Loucy (cell line): ENCODE results near the gene SERPINB12.

Experiments used
- H2AFZ ChIP-seq: fragments of 200-600 bp; sonication (generic); 2 replicates; pipeline ENCODE4 v1.6.0; 2016; ENCODE audit warnings: antibody characterized with exemption, mild to moderate bottlenecking, low read length, moderate library complexity
- H3F3A ChIP-seq: fragments of 200-600 bp; 2 replicates; pipeline ENCODE4 v1.6.0; 2016; ENCODE audit warnings: antibody characterized with exemption, low read depth, mild to moderate bottlenecking
- H3K27me3 ChIP-seq: fragments of 200-600 bp; sonication (generic); 2 replicates; pipeline ENCODE4 v1.6.1; 2014; ENCODE audit warnings: low read length, mild to moderate bottlenecking; ENCODE audit not compliant: insufficient read depth, poor library complexity, severe bottlenecking
- H3K36me3 ChIP-seq: fragments of 200-600 bp; sonication (generic); 2 replicates; pipeline ENCODE4 v1.6.1; 2016; ENCODE audit warnings: low read length; ENCODE audit not compliant: insufficient read depth
- H3K4me1 ChIP-seq: fragments of 200-600 bp; sonication (generic); 2 replicates; pipeline ENCODE4 v1.5.1; 2014; ENCODE audit warnings: low read length, mild to moderate bottlenecking; ENCODE audit not compliant: insufficient read depth, poor library complexity, severe bottlenecking
- H3K4me2 ChIP-seq: fragments of 200-600 bp; sonication (generic); 2 replicates; pipeline ENCODE4 v1.6.0; 2014; ENCODE audit warnings: antibody characterized with exemption, low read length, low read depth, mild to moderate bottlenecking; ENCODE audit not compliant: poor library complexity, severe bottlenecking
- H3K4me3 ChIP-seq: fragments of 200-600 bp; sonication (generic); 2 replicates; pipeline ENCODE4 v1.5.1; 2014; ENCODE audit warnings: low read length, mild to moderate bottlenecking, mixed read lengths; ENCODE audit not compliant: poor library complexity, severe bottlenecking
- H3K79me2 ChIP-seq: fragments of 200-600 bp; sonication (generic); 2 replicates; pipeline ENCODE4 v1.6.1; 2014; ENCODE audit warnings: low read length; ENCODE audit not compliant: insufficient read depth
- H3K9ac ChIP-seq: fragments of 200-600 bp; sonication (generic); 2 replicates; pipeline ENCODE4 v1.6.0; 2014; ENCODE audit warnings: mild to moderate bottlenecking, low read depth, low read length, moderate library complexity; ENCODE audit not compliant: poor library complexity, severe bottlenecking
- H3K9me2 ChIP-seq: fragments of 200-600 bp; sonication (generic); replicated peaks from 2 replicates; pipeline ENCODE4 v1.6.1; 2016; ENCODE audit warnings: low read depth, low read length, mixed read lengths
- H3K9me3 ChIP-seq: fragments of 200-600 bp; sonication (generic); 2 replicates; pipeline ENCODE4 v1.6.1; 2014; ENCODE audit warnings: mild to moderate bottlenecking, antibody characterized with exemption, low read length, low read depth; ENCODE audit not compliant: insufficient read depth
- H4K20me1 ChIP-seq: fragments of 200-600 bp; sonication (generic); 2 replicates; pipeline ENCODE4 v1.6.0; 2014; ENCODE audit warnings: antibody characterized with exemption, low read length, mild to moderate bottlenecking; ENCODE audit not compliant: insufficient read depth, poor library complexity, severe bottlenecking
- CTCF ChIP-seq: fragments of 200-600 bp; sonication (generic); conservative IDR thresholded peaks from 2 replicates; pipeline ENCODE4 v1.5.1; 2014; ENCODE audit warnings: mild to moderate bottlenecking, antibody characterized with exemption, low read length
- EZH2phosphoT487 ChIP-seq: fragments of 200-600 bp; IDR thresholded peaks from 2 replicates; pipeline ENCODE4 v1.6.1; 2018; ENCODE audit warnings: antibody characterized with exemption, mild to moderate bottlenecking, moderate library complexity, borderline replicate concordance

SERPINB12 gene

DNA sequence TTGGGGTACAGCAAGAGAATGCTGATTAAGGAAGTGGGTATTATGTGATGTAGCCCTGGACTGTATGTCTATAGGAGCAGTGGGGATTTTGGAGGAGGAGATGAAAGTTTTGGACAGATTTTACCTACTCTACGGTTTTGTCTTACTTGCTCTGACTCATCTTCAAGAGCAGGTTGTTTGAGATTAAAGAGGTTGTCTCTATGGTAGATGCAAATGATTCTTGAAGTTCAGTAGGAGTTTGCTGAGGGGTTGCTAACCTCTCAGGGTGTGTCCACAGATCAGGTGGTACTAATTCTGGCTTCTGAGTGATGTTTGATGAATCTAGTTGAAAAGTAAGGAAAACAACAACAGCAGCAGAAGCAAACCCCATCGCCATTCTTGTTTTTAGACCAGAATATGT, 9.7 kb upstream of the SERPINB12 start:
- no peaks in the 10 kb centered on the region for H3K9me3 ChIP-seq
- H3K9me2 ChIP-seq = no peaks in the 10 kb centered on the region
- H3K9ac ChIP-seq = no peak overlapping the region
- no peaks in the 10 kb centered on the region for H3K27me3 ChIP-seq
- TF ChIP-seq CTCF = no peak
- TF ChIP-seq EZH2phosphoT487 = no peak
- H3F3A ChIP-seq = no peaks in the 10 kb centered on the region
- H3K36me3 ChIP-seq = no peaks in the 10 kb centered on the region
- no peak overlapping the region for H3K4me3 ChIP-seq
- no peaks in the 10 kb centered on the region for H3K79me2 ChIP-seq
- H4K20me1 ChIP-seq = no peaks in the 10 kb centered on the region
- no peaks in the 10 kb centered on the region for H3K4me1 ChIP-seq
- no peak overlapping the region for H2AFZ ChIP-seq
- no peak overlapping the region for H3K4me2 ChIP-seq

GRCh38 chr18:63534615-63535014, 7.6 kb upstream of the SERPINB12 start:
- H3K4me3 ChIP-seq = no peak overlapping the region
- no peaks in the 10 kb centered on the region for H4K20me1 ChIP-seq
- no peaks in the 10 kb centered on the region for H3K79me2 ChIP-seq
- H3K9ac ChIP-seq = no peak overlapping the region
- no peak overlapping the region for H2AFZ ChIP-seq
- no peaks in the 10 kb centered on the region for H3K4me1 ChIP-seq
- TF ChIP-seq EZH2phosphoT487 = no peak
- TF ChIP-seq CTCF = no peak
- no peaks in the 10 kb centered on the region for H3F3A ChIP-seq
- no peak overlapping the region for H3K4me2 ChIP-seq
- H3K27me3 ChIP-seq = no peaks in the 10 kb centered on the region
- H3K9me3 ChIP-seq = no peaks in the 10 kb centered on the region
- H3K9me2 ChIP-seq = no peaks in the 10 kb centered on the region
- H3K36me3 ChIP-seq = no peaks in the 10 kb centered on the region

DNA sequence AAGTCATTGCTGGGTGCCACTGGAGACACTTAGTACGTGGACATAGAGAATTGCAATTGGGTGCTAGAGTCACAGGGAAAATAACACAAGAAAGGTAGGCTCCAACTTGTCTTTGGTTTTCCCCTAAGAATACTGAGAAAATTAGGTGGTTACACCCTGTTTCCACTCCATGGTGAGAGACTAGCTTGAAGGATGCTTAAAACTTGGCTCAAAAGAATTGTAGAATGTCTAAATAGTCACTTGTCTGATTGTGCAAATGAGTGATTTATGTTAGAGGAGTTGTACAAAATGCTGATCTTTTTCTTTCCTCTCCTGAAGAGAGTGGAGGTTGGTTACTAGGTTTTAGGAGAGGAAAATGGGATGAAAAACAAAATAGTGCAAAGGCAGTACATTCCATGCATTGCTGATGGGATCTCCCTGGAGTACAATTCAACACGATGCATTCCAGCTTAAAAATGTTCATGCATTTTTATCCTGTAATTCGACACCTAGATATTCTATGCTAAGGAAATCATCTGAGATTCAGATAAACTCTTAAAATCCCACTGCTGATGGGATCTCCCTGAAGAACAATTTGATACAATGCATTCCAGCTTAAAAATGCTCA, 2.2 kb upstream of the SERPINB12 start:
- Histone ChIP-seq H2AFZ (no peak overlapping the region), H3K4me1 (no peaks in the 10 kb centered on the region), H3K4me3 (no peak overlapping the region), H3F3A (no peaks in the 10 kb centered on the region), H3K9me3 (no peaks in the 10 kb centered on the region), H3K36me3 (no peaks in the 10 kb centered on the region), H3K9me2 (no peaks in the 10 kb centered on the region), H3K27me3 (no peaks in the 10 kb centered on the region), H4K20me1 (no peaks in the 10 kb centered on the region), H3K9ac (no peak overlapping the region), H3K4me2 (no peak overlapping the region), H3K79me2 (no peaks in the 10 kb centered on the region)
- no peak for TF ChIP-seq CTCF
- no peak for TF ChIP-seq EZH2phosphoT487
